Natural killer cell treated with Interleukin-12 subunit alpha and Interleukin-12 subunit beta and Interleukin-15 and Interleukin-18, amount 100 ng/mL, for 72 hours (primary cell): ENCODE results near the gene PSG3. TPM values are rescaled to one million over a fixed set of nuclear protein-coding genes. Genes with fewer than 3 reads are reported as not detected.
"Not testable (repeated sequence)": the region's sequence is repeated elsewhere in the genome, so short reads cannot be mapped to it uniquely, and the experiment has no call there.

Experiments used
- ATAC-seq, 2 donors: fragments of 150-1000 bp; cut with Tn5 transposase in 1 of 2; sonication (Bioruptor Pico), chemical (Tn5 transposase) in 1 of 2; 2 replicates each; pipeline ENCODE4 v1.10.0; 2021
- DNase-seq: peaks from one replicate; pipeline ENCODE4 v3.0.0; 2022; ENCODE audit warnings: low spot score
- H3K27ac Mint-ChIP-seq, 2 donors: 1 replicate in 1 of 2; 2 replicates in 1 of 2; pipeline ENCODE4 v1.8.0; 2022; ENCODE audit warnings: mixed read lengths in 2 of 2, mild to moderate bottlenecking in 1 of 2, moderate library complexity in 1 of 2
- H3K27me3 Mint-ChIP-seq, 2 donors: 1 replicate in 1 of 2; 2 replicates in 1 of 2; pipeline ENCODE4 v1.8.0; 2022; ENCODE audit warnings: mixed read lengths in 2 of 2
- H3K36me3 Mint-ChIP-seq: one replicate; pipeline ENCODE4 v1.8.0; 2022; ENCODE audit warnings: mixed read lengths
- H3K4me1 Mint-ChIP-seq, 2 donors: 1 replicate in 1 of 2; 2 replicates in 1 of 2; pipeline ENCODE4 v1.8.0; 2022; ENCODE audit warnings: low read depth in 2 of 2, mixed read lengths in 2 of 2, mild to moderate bottlenecking in 1 of 2
- H3K4me3 Mint-ChIP-seq: one replicate; pipeline ENCODE4 v1.8.0; 2022; ENCODE audit warnings: mixed read lengths
- H3K9me3 Mint-ChIP-seq: 2 replicates; pipeline ENCODE4 v1.8.0; 2022; ENCODE audit warnings: mixed read lengths
- total RNA-seq, 2 donors: library from RNA; stranded (reverse); gene quantifications; one replicate each; pipeline ENCODE4 v1.2.3, GENCODE V29; 2022

PSG3 gene
- total RNA-seq, 2 donors from 2014 or later = not detected

DNA sequence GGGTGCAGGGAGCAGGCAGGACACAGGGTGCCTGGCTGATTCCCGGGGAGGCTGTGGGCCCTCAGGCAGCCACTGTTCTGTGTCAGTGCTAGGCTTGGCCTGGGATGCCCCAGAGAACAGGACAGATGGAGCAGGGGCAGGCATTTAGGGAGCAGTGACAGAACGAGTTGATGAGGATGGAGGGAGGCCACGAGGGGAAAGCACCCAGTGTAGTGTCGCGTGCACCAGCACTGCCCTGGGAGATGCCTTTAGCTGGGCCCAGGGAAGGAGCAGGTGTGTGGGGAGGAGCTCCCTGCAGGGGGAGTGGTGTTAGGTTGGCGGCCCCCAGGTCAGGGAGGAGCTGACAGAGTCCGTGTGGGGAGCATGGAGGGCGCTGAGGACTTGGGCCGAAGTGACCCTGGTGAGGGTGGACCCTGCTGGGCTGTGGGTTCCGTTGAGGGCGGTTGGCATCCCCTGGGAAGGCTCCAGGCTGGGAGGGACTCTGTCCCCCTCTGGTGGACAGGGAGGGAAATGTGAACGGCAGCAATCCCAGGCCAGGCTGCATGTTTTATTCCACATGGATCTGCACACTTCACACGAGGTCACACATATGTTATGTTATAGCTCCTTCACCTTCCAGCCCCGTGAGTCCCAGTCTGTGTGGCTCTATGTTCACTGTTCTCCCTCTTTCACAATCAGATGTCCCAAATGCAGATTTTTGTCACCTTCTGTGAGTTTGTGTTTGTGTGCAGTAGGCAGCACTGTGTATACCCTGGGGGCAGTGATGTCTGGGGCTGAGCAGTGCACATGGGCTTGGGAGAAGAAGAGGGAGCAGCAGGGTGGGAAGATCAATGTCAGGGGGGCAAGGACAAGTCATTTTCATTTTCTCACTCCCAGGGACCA lies 1.7 kb upstream of the PSG3 start:
- not testable (repeated sequence) for DNase-seq, ATAC-seq, H3K9me3 Mint-ChIP-seq, H3K4me1 Mint-ChIP-seq, H3K36me3 Mint-ChIP-seq, H3K27ac Mint-ChIP-seq, H3K4me3 Mint-ChIP-seq
- peaks cover 24 to 31% of the 10 kb centered on the region in 2 donors for H3K27me3 Mint-ChIP-seq

DNA sequence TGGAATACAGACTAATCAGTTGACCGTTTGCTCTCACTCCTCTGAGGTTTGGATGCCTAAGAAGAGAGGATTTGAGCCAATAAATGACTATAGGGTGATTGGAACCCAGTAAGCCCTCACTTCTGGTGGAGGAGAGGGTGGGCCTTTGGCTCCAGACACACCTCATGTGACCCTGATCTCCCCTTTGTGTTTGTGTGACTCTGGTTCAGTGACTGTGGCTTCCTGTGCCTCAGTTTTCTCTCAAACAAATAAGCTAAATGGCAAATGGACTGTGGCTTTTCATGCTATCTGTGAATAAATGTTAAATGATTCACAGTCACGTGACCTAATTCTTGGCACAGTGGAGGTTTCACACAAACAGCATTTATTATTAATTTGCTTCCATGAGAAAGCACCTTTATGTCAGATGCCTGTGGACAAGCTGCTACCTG lies 2.7 kb downstream of the PSG3 start:
- peaks cover 15 to 28% of the 10 kb centered on the region in 2 donors for H3K27me3 Mint-ChIP-seq
- not testable (repeated sequence) for DNase-seq, ATAC-seq, H3K4me3 Mint-ChIP-seq, H3K4me1 Mint-ChIP-seq, H3K36me3 Mint-ChIP-seq, H3K27ac Mint-ChIP-seq, H3K9me3 Mint-ChIP-seq

DNA sequence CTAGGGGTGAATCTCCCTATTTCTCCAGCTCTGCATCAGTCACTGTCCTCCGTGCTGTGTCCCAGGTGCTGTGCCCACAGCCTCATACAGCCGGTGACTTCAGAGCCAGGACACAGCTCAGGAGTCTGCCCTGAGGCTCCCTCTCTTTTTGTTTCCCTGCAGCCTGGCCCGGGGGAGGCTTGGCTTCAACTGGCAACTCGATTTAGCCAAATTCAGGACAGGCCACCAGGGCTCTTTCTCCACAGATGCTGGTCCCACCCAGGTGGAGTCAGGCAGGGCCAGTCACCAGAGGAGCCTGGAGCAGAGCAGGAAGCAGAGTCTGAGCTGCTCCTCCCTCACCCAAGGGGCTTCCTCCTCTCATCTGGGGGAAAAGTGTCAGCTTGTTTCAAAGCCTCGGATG lies 11.9 kb downstream of the PSG3 start:
- H3K4me3 Mint-ChIP-seq, DNase-seq, H3K27ac Mint-ChIP-seq, H3K9me3 Mint-ChIP-seq, ATAC-seq, H3K36me3 Mint-ChIP-seq, H3K4me1 Mint-ChIP-seq: not testable (repeated sequence)
- peaks cover 18 to 29% of the 10 kb centered on the region in 2 donors for H3K27me3 Mint-ChIP-seq

DNA sequence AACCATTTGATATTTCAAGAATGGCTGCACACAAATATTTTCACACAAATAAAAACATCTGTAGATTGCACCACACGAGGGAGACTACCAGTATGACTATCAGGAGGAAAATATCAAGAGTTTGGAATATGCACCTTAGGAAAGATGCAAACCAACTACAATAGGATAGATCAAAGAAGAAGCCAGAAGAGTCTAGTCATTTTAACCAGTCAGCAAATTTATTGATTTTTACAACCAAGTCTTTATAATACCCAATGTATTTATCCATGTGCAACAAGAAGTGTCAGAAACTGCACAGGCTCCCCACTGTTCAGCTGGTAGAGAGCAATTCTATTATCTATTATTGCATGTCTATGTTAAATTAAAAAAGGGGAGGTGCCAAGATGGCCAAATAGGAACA lies 26.3 kb downstream of the PSG3 start:
- not testable (repeated sequence) for H3K9me3 Mint-ChIP-seq, ATAC-seq, DNase-seq, H3K4me3 Mint-ChIP-seq, H3K4me1 Mint-ChIP-seq, H3K27ac Mint-ChIP-seq
- Mint-ChIP-seq H3K36me3 (peaks cover 10% of the 10 kb centered on the region), H3K27me3 (peaks cover 19 to 31% of the 10 kb centered on the region in 2 donors)

DNA sequence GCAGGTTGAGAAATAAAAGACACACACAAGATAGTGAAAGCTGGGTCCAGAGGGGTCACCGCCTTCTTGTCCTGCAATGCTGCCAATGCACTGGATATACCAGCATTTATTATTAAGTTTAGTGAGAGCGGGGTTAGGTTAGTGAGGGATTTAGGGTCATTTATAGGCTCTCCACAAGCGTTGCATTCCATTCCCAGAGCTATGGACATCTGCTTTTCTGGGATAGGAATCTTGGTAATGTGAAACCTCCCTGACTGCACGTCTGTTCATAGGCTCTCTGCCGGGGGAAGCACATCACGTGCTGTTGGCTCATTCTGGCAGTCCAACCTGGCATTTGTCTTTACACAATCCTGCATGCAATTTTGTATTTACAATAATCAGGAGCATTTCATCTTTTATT lies 27.5 kb downstream of the PSG3 start:
- Mint-ChIP-seq H3K27me3 (peaks cover 22 to 37% of the 10 kb centered on the region in 2 donors), H3K36me3 (peaks cover 10% of the 10 kb centered on the region)
- H3K27ac Mint-ChIP-seq, H3K9me3 Mint-ChIP-seq, DNase-seq, H3K4me3 Mint-ChIP-seq, H3K4me1 Mint-ChIP-seq, ATAC-seq: not testable (repeated sequence)

DNA sequence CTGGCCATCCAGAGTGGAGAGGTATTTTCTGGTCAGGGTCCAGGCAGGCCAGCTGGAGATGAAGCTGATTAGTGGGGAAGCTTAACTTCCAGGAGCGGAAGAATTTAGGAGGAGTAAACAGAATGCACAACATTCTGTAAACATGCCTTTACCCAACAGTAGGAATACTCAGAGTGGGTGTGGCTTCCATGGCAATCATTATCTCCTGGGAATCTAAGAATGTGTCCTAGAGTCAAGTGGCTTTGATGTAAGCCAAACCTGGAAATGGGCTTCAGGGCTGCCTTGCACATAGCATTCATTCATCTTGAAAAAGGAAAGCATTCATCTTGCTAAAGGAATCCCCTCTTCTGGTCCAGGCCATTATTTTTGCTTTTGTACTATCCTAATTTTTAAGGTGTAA lies 29.3 kb downstream of the PSG3 start:
- Mint-ChIP-seq H3K27me3 (peaks cover 21 to 37% of the 10 kb centered on the region in 2 donors), H3K36me3 (peaks cover 10% of the 10 kb centered on the region)
- H3K4me1 Mint-ChIP-seq, H3K4me3 Mint-ChIP-seq, ATAC-seq, H3K27ac Mint-ChIP-seq, DNase-seq, H3K9me3 Mint-ChIP-seq: not testable (repeated sequence)

DNA sequence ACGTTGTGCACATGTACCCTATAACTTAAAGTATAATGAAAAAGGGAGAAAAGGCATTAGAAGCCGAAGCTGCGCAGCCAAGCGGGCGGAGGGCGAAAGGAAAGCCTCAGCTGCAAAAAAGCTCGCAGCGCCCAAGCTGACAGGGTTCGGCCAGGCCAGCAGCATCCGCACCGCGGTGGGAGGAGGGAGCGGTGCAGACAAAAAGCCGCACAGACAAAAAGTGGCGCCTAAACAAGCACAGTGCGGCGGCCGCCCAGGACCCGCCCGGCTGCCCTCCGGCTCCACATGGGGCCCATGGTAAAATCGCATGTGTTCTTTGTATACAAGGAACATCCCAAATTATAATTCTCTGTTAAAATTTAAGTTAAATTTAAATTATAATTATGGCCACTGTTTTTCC lies 42.4 kb downstream of the PSG3 start:
- H3K27me3 Mint-ChIP-seq = peaks cover 27 to 38% of the 10 kb centered on the region in 2 donors
- H3K4me1 Mint-ChIP-seq = no peaks in the 10 kb centered on the region
- ATAC-seq (no peak), DNase-seq (no peak)
- no peaks in the 10 kb centered on the region for H3K36me3 Mint-ChIP-seq
- no peak overlapping the region for H3K4me3 Mint-ChIP-seq
- H3K9me3 Mint-ChIP-seq = no peaks in the 10 kb centered on the region
- no peak overlapping the region for H3K27ac Mint-ChIP-seq

DNA sequence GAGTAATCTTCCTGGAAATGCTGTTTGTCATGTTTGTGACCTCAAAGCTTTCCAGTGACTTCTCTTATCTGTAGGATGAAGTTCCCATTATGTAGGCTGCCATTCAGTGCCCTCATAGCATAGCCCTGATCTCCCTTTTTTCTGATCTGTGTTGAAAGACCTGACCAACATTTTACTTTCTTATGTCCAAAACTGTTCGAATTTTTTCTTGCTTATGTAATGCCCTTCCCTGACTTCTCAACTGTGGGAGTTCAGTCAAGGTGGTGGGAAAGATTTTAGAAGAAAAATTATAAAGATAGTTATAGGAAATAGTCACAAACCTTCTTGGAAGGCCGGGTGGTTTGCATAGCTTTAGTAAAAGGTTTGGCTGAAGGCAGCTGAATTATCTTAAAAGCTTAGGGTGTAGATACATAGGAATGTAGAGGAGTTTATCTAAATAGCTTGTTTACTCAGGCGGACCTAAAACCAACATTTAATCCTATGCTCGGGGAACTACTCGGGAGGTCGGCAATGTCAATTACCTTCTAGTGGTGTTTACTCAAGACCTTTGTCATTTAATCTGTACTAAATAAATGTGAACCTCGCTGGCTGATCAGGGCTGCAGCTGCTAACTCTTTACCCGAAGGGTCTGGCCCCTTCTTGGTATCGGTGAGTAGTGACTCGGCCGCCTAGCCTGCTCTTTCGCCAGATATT lies 44.3 kb downstream of the PSG3 start:
- peaks cover 34 to 54% of the 10 kb centered on the region in 2 donors for H3K27me3 Mint-ChIP-seq
- H3K27ac Mint-ChIP-seq = no peak overlapping the region
- no peak for DNase-seq
- H3K4me1 Mint-ChIP-seq = no peaks in the 10 kb centered on the region
- H3K36me3 Mint-ChIP-seq = no peaks in the 10 kb centered on the region
- no peak overlapping the region for H3K4me3 Mint-ChIP-seq
- no peaks in the 10 kb centered on the region for H3K9me3 Mint-ChIP-seq
- ATAC-seq = no peak

DNA sequence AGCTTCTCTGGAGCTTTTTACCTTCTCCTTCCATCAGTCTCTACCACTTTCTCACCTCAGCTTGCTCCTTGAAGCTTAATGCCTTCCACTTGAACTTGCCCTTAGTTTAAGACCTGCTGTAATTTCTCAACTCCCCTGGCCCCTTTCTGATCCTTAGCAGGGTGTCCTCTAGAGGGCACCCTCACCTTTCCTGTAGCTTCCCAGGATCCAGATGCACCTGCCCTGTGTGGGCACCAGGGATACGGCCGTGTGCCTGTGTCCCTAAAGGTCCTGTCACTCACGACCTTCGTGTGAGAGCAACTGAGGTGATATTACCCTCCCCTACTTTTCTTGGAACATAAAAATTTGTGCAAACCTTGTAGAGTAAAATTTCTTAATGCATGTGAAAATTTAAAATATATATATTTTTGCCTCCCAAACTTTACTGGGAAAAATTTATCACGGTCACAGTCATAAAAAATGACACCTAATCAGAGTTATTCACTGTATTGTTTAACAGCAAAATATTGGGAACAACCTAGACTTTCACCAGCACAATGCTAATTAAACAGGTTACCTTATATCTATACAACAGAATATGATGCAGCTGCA lies 46.4 kb downstream of the PSG3 start:
- Mint-ChIP-seq H3K4me1 (no peaks in the 10 kb centered on the region), H3K9me3 (no peaks in the 10 kb centered on the region), H3K4me3 (no peak overlapping the region), H3K27me3 (peaks cover 28 to 47% of the 10 kb centered on the region in 2 donors), H3K27ac (no peak overlapping the region), H3K36me3 (no peaks in the 10 kb centered on the region)
- DNase-seq = no peak
- no peak for ATAC-seq

DNA sequence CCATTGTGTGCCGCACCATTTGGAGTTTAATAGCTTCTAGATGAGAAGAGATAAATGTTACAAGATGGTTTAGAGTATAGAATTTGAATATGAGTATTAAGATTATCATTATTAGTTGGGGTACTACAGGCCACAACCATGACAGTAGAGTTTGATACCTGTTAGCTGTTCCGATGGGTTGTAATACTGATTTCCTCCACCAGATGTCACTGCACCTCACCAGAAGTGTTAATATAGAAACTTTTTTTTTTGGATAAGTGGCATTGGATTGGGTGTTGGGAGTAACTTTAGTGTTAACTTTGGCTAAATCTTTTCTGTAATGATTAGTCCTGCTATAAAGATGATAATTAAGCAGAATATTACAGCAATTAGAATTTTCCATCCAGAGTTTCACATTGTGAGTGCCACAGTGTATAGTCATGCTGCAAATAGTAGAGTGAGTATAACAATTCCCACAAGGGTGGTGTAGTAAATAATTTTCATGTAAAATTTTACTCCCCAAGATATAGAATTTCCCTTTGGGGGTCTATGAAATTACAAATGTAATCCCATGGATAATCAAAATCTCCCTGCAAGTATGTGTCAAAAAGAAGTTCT lies 56.3 kb downstream of the PSG3 start:
- ATAC-seq (no peak), DNase-seq (no peak)
- no peak overlapping the region for H3K27ac Mint-ChIP-seq
- peaks cover 18% of the 10 kb centered on the region for H3K9me3 Mint-ChIP-seq
- peaks cover 15% of the 10 kb centered on the region for H3K36me3 Mint-ChIP-seq
- no peak overlapping the region for H3K4me3 Mint-ChIP-seq
- H3K4me1 Mint-ChIP-seq = no peaks in the 10 kb centered on the region
- H3K27me3 Mint-ChIP-seq = peaks cover 6 to 10% of the 10 kb centered on the region in 2 donors

DNA sequence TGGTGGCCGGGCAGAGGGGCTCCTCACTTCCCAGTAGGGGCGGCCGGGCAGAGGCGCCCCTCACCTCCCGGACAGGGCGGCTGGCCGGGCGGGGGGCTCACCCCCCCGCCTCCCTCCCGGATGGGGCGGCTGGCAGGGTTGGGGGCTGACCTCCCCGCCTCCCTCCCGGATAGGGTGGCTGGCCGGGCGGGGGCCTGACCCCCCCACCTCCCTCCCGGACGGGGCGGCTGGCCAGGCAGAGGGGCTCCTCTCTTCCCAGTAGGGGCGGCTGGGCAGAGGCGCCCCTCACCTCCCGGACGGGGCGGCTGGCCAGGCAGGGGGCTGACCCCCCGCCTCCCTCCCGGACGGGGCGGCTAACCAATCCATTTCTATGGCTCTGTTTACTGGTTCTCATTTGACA lies 64.0 kb downstream of the PSG3 start:
- not testable (repeated sequence) for H3K9me3 Mint-ChIP-seq, H3K27me3 Mint-ChIP-seq, DNase-seq, H3K27ac Mint-ChIP-seq, ATAC-seq, H3K4me1 Mint-ChIP-seq, H3K36me3 Mint-ChIP-seq, H3K4me3 Mint-ChIP-seq

DNA sequence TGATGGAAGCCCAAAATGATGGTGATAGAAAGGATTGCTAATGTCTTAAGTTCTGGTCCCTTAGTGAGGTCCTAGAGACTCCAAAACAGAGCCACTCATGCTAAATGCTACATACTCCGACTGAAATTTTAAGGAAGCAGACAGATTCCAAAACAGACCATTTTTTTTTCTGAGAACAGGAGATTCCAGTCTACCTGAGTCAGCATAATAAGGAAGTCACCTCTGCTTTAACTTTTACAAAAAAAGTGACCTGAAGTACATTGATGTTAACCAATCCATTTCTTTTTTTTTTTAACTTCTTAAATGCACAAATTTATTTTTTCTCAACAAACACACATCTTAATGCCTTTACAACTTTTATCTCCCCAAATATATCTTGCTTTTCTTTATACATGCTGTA lies 65.7 kb downstream of the PSG3 start:
- H3K4me1 Mint-ChIP-seq, H3K9me3 Mint-ChIP-seq, DNase-seq, H3K36me3 Mint-ChIP-seq, ATAC-seq, H3K27ac Mint-ChIP-seq, H3K4me3 Mint-ChIP-seq: not testable (repeated sequence)
- H3K27me3 Mint-ChIP-seq = peaks cover 5 to 10% of the 10 kb centered on the region in 2 donors
